HFFc6 (cell line): ENCODE measurements around the gene GRK1. TPM values are rescaled to one million over a fixed set of nuclear protein-coding genes. Genes with fewer than 3 reads are reported as not detected.

Experiments used
- DNase-seq: peaks from one replicate; pipeline ENCODE4 v3.0.0-alpha.2; 2018
- H3K27ac Mint-ChIP-seq: 2 replicates; pipeline ENCODE4 v1.8.0; 2020; ENCODE audit warnings: mild to moderate bottlenecking, mixed read lengths
- H3K27me3 Mint-ChIP-seq: 2 replicates; pipeline ENCODE4 v1.8.0; 2021; ENCODE audit warnings: mild to moderate bottlenecking, moderate library complexity, mixed read lengths; ENCODE audit not compliant: insufficient read depth
- H3K36me3 Mint-ChIP-seq: 2 replicates; pipeline ENCODE4 v1.8.0; 2021; ENCODE audit warnings: low read depth, mixed read lengths
- H3K4me1 Mint-ChIP-seq: 2 replicates; pipeline ENCODE4 v1.8.0; 2020; ENCODE audit warnings: low read depth, mixed read lengths
- H3K4me3 Mint-ChIP-seq: 2 replicates; pipeline ENCODE4 v1.8.0; 2020; ENCODE audit warnings: mild to moderate bottlenecking, moderate library complexity, mixed read lengths
- H3K9me3 Mint-ChIP-seq: 2 replicates; pipeline ENCODE4 v1.8.0; 2020; ENCODE audit warnings: mild to moderate bottlenecking, mixed read lengths
- CTCF ChIP-seq: fragments of 200-600 bp; sonication (generic); IDR thresholded peaks from 2 replicates; pipeline ENCODE4 v1.5.0; 2021; ENCODE audit warnings: antibody characterized with exemption, mild to moderate bottlenecking
- total RNA-seq, 6 experiments: library from RNA; stranded (reverse); fragmentation: NEBNext Ultra II Directional; extraction: Animal tissue kit (Norgen Biotek cat#: 25700); gene quantifications; 2 replicates in 1 of 6; 3 replicates in 5 of 6; pipeline ENCODE4 v1.2.3, GENCODE V29; 2021

Gene GRK1
- total RNA-seq, 6 experiments from 2014 or later = not detected

DNA sequence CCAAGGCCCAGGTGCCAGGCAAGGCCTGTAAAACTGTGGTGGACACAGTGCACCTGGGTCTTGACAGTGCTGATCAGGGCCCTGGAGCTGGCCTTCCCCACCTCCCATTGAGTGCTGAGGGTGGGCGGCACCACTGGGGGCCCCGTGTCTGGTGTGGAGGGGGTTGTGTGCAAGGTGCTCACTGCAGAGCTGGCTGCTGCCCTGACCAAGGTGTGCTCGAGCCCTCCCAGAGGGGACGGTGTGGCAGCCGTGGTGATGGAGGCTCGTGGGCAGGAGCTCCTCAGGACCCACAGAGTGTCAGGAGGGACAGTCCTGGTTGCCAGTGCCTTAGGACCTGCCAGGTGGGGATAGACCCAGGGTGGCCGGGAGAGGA, 32.0 kb upstream of the GRK1 start:
- H3K27me3 Mint-ChIP-seq = no peaks in the 10 kb centered on the region
- no peak for DNase-seq
- TF ChIP-seq CTCF = no peak
- H3K36me3 Mint-ChIP-seq = peaks cover 58% of the 10 kb centered on the region
- no peaks in the 10 kb centered on the region for H3K9me3 Mint-ChIP-seq
- no peak overlapping the region for H3K4me3 Mint-ChIP-seq
- no peaks in the 10 kb centered on the region for H3K4me1 Mint-ChIP-seq
- no peak overlapping the region for H3K27ac Mint-ChIP-seq

DNA sequence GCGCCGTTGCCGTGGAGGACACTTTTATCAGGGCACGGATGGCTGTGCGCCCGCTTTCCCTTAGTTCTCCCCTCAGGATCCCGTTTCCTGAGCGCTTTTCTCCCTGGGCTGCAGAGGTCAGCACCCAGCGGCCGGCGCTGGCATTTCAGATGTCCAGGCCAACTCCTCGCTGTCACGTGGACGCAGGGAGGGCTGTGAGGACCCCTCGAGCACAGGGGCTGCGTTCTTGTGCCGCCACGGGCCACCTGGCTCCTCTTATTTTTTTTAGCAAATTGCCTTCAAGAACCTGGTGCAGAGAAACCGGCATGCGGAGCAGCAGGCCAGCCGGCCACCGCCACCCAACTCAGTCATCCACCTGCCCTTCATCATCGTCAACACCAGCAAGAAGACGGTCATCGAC, 31.3 kb upstream of the GRK1 start:
- Mint-ChIP-seq H3K27me3 (no peaks in the 10 kb centered on the region), H3K4me1 (no peaks in the 10 kb centered on the region), H3K36me3 (peaks cover 65% of the 10 kb centered on the region), H3K4me3 (no peak overlapping the region), H3K27ac (no peak overlapping the region), H3K9me3 (no peaks in the 10 kb centered on the region)
- no peak for DNase-seq
- no peak for TF ChIP-seq CTCF

DNA sequence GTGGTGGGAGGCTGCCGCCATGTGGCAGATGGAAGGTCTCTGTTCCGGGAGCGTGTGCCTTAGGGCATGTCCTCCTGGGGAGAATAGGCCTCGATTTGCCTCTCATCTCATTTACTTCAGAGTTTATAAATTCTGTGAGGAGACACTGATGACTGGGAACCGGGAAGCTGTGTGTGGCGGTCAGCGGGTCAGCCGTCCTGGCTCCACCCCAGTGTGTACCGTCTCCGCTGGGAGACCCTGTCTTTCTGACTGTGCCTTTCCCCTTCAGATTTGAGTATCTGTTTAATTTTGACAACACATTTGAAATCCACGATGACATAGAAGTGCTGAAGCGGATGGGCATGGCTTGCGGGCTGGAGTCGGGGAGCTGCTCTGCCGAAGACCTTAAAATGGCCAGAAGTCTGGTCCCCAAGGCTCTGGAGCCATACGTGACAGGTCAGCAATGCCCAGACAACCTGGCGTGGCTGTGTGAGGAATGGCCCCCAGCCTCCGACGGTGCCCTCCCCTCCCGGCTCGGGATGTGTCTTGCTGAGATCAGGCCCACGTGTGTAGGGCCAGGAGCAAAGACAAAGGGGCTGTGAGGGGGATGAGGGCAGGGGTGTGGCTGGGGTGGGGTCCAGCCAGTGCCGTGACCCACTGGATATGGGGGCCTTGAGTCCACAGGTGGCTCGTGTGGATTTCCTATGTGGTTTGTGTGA, 30.6 kb upstream of the GRK1 start:
- Mint-ChIP-seq H3K9me3 (no peaks in the 10 kb centered on the region), H3K4me3 (no peak overlapping the region), H3K27ac (no peak overlapping the region), H3K36me3 (peaks cover 69% of the 10 kb centered on the region), H3K27me3 (no peaks in the 10 kb centered on the region), H3K4me1 (no peaks in the 10 kb centered on the region)
- no peak for TF ChIP-seq CTCF
- DNase-seq = no peak

- no peak for TF ChIP-seq CTCF
- Mint-ChIP-seq H3K36me3 (peaks cover 75% of the 10 kb centered on the region), H3K9me3 (no peaks in the 10 kb centered on the region), H3K4me3 (no peak overlapping the region), H3K4me1 (no peaks in the 10 kb centered on the region), H3K27ac (no peak overlapping the region), H3K27me3 (no peaks in the 10 kb centered on the region)
- no peak for DNase-seq
Observed at GRCh38 chr13:113637262-113638160, 29.5 kb upstream of the GRK1 start.

GRCh38 chr13:113638173-113638746, 28.8 kb upstream of the GRK1 start:
- Mint-ChIP-seq H3K27me3 (no peaks in the 10 kb centered on the region), H3K36me3 (peaks cover 77% of the 10 kb centered on the region), H3K4me1 (no peaks in the 10 kb centered on the region), H3K4me3 (no peak overlapping the region), H3K9me3 (no peaks in the 10 kb centered on the region), H3K27ac (no peak overlapping the region)
- TF ChIP-seq CTCF = no peak
- DNase-seq = no peak
